Left lung (tissue), 10 donors: ENCODE data around the gene ZBTB14. TPM values are rescaled to one million over a fixed set of nuclear protein-coding genes. Genes with fewer than 3 reads are reported as not detected.

Experiments used
- ATAC-seq: fragments of 200-7000 bp; cut with Tn5 transposase; one replicate; pipeline ENCODE4 v1.9.1; 2020; ENCODE audit warnings: moderate library complexity
- DNase-seq, 4 donors: peaks; one replicate each; pipeline ENCODE4 v3.0.0-alpha.2; 2013 to 2020
- H3K27ac ChIP-seq, 2 donors: fragments of 200-600 bp; sonication (generic) in 1 of 2; one replicate each; pipeline versions ENCODE4 v1.5.0 to v1.8.0; 2020 to 2021
- H3K27me3 ChIP-seq, 2 donors: fragments of 200-600 bp; sonication (generic) in 1 of 2; one replicate each; pipeline versions ENCODE4 v1.5.0 to v1.8.0; 2020 to 2021
- H3K36me3 ChIP-seq, 2 donors: fragments of 200-600 bp; sonication (generic) in 1 of 2; one replicate each; pipeline versions ENCODE4 v1.5.0 to v1.8.0; 2020 to 2021
- H3K4me1 ChIP-seq, 2 donors: fragments of 200-600 bp; one replicate each; pipeline ENCODE4 v1.8.0; 2021
- H3K4me3 ChIP-seq, 2 donors: fragments of 200-600 bp; sonication (generic) in 1 of 2; one replicate each; pipeline versions ENCODE4 v1.5.0 to v1.8.0; 2020 to 2021; ENCODE audit warnings: mild to moderate bottlenecking in 1 of 2
- H3K9me3 ChIP-seq, 2 donors: fragments of 200-600 bp; sonication (generic) in 1 of 2; one replicate each; pipeline versions ENCODE4 v1.5.0 to v1.8.0; 2020 to 2021
- intact Hi-C, 2 donors: fragments of 100-400 bp; cut with DNase I; formaldehyde crosslinking; loops; one replicate each; pipeline versions ENCODE4 v1.11.2 to v1.14.2; 2022
- polyA plus RNA-seq, 6 donors: library from polyadenylated mRNA; unstranded; fragments of 120-200 nt; gene quantifications; one replicate each; pipeline ENCODE4 v1.2.1, GENCODE V29; 2013; ENCODE audit not compliant: insufficient read length in 6 of 6
- total RNA-seq, 2 donors: library from RNA; stranded (reverse); fragmentation: NEBNext Ultra II Directional; extraction: Animal tissue kit (Norgen Biotek cat#: 25700); gene quantifications; one replicate each; pipeline ENCODE4 v1.2.1, GENCODE V29; 2021
- TF ChIP-seq, protein P1 (sequence below), 2 donors: fragments of 200-600 bp; sonication (generic) in 1 of 2; IDR thresholded peaks; one replicate each; pipeline versions ENCODE4 v1.5.0 to v1.8.0; 2021; ENCODE audit warnings: antibody characterized with exemption in 2 of 2
- donor health status: DM: no; HTN: yes; CAD: no.
- donor health status: DM: no; HTN: no; CAD: no.

The ZBTB14 gene
- total and polyA plus RNA-seq, 8 donors = 8.7 to 22.5 (median 19.7) TPM

DNA sequence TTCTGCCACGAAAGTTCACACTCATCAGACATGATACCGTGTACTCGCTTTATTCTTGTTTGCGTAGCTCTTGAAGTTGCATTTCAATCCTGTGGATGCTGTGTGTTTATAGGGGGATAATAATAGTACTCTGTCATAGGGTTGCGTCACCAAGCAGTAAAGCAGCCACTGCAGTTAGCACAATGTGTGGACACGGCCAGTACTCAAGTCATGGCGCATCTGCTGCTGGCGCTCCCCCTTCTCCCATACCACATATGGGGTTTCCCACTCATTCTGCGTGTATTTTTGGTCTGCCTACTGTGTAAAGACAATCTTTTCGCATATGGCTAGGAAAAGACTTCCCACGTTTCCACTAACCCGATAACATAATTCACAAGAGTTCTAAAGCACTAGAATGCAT lies 2.1 kb upstream of the ZBTB14 start:
- no peak overlapping the region for H3K27ac ChIP-seq
- intact Hi-C loops = no loop called here

DNA sequence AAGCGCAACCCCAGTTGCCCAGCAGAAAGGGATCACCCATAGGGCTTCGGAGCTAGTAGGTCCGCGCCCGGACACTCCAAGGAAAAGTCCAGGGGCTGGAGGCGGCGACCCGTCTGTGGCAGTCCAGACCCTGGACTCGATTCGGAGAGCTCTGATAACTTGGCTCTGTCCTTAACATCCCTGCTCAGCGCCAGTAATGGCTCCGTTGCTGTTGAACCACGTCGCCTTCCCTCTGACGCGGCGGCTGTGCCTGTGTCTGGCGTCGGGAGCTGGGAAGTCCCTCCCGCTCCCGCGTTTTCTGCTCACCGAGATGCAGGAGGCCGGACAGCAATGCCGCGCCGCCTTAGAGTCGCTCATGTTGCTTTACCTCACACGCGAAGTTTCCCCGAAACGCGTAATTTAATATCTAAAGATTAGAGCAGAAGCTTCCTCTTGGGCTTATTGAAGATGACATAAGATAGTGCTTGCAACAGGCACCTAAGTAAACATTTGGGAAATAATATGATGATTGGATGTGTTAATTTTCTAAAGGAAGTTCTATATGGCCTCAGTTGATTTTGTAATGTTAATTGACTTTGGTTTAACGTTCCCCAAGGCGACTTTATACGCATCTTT lies 1.3 kb upstream of the ZBTB14 start:
- ATAC-seq (peak; percentile 49), DNase-seq (peak; percentile 78 to 94 (median 86))
- Histone ChIP-seq H3K4me3 (peak overlapping the region; percentile 67 to 73), H3K9me3 (no peaks in the 10 kb centered on the region), H3K4me1 (peaks cover 3 to 16% of the 10 kb centered on the region in 2 donors), H3K36me3 (peaks cover 0 to under 1% of the 10 kb centered on the region in 2 donors), H3K27ac (peak overlapping the region; percentile 97 to 98), H3K27me3 (peaks cover 5 to 8% of the 10 kb centered on the region in 2 donors)
- TF ChIP-seq, protein P1, sequence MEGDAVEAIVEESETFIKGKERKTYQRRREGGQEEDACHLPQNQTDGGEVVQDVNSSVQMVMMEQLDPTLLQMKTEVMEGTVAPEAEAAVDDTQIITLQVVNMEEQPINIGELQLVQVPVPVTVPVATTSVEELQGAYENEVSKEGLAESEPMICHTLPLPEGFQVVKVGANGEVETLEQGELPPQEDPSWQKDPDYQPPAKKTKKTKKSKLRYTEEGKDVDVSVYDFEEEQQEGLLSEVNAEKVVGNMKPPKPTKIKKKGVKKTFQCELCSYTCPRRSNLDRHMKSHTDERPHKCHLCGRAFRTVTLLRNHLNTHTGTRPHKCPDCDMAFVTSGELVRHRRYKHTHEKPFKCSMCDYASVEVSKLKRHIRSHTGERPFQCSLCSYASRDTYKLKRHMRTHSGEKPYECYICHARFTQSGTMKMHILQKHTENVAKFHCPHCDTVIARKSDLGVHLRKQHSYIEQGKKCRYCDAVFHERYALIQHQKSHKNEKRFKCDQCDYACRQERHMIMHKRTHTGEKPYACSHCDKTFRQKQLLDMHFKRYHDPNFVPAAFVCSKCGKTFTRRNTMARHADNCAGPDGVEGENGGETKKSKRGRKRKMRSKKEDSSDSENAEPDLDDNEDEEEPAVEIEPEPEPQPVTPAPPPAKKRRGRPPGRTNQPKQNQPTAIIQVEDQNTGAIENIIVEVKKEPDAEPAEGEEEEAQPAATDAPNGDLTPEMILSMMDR (IDR thresholded peaks at IDR 0.05) = no peak
- intact Hi-C loops = no loop called here

More for the DNA sequence above, 2.1 kb upstream of the ZBTB14 start:
- no peaks in the 10 kb centered on the region for H3K9me3 ChIP-seq
- H3K4me1 ChIP-seq = peaks cover 3 to 16% of the 10 kb centered on the region in 2 donors
- no peaks in the 10 kb centered on the region for H3K36me3 ChIP-seq
- TF ChIP-seq, protein P1 (IDR thresholded peaks at IDR 0.05) = no peak
- ATAC-seq (no peak), DNase-seq (no peak)
- peaks cover 5 to 15% of the 10 kb centered on the region in 2 donors for H3K27me3 ChIP-seq
- no peak overlapping the region for H3K4me3 ChIP-seq

DNA sequence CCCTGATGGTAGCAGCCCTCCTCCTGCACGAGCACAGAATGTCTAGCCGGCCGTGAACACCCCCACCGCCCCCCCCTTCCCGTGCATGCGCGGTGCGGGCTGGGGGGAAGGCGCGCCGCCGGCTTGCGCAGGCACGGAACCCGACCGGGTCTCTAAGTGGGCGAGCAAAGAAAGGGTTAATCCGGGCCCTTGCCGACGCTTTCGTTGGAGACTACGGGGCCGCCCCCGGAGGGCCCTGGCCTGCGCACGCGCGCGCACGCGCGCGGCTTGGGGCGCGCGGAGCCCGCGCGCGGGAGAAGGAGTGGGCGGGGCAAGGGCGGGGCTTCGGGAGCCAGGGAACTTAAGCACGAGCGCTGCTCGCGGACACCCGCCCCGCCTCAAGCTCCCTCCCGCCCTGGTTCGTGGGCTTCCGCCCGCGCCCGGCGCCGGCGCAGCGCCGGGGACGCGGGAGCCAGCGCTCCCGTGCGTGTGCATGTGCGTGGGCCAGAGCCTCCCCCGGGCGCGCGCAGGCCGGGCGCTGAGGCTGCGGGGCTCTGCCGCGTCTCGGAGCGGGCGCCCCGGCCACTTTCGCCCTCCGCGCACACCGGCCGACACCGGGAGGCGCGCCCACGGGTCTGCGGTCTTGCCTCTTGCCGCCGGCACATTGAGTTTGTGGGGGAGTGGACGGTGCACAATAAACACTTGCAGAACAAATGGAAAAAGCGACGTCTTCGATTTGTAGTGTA lies 617 bp upstream of the ZBTB14 start:
- intact Hi-C loops = no loop called here
- H3K4me1 ChIP-seq = peaks cover 3 to 16% of the 10 kb centered on the region in 2 donors
- TF ChIP-seq, protein P1 (IDR thresholded peaks at IDR 0.05) = no peak
- peak; percentile 96 to 99 (median 96) for DNase-seq
- H3K9me3 ChIP-seq = no peaks in the 10 kb centered on the region
- peaks cover 0 to 7% of the 10 kb centered on the region in 2 donors for H3K36me3 ChIP-seq
- peak; percentile 85 for ATAC-seq
- H3K4me3 ChIP-seq = peak overlapping the region; percentile 67 to 73
- H3K27me3 ChIP-seq = peaks cover 1 to 2% of the 10 kb centered on the region in 2 donors
- H3K27ac ChIP-seq = peak overlapping the region; percentile 97 to 98

DNA sequence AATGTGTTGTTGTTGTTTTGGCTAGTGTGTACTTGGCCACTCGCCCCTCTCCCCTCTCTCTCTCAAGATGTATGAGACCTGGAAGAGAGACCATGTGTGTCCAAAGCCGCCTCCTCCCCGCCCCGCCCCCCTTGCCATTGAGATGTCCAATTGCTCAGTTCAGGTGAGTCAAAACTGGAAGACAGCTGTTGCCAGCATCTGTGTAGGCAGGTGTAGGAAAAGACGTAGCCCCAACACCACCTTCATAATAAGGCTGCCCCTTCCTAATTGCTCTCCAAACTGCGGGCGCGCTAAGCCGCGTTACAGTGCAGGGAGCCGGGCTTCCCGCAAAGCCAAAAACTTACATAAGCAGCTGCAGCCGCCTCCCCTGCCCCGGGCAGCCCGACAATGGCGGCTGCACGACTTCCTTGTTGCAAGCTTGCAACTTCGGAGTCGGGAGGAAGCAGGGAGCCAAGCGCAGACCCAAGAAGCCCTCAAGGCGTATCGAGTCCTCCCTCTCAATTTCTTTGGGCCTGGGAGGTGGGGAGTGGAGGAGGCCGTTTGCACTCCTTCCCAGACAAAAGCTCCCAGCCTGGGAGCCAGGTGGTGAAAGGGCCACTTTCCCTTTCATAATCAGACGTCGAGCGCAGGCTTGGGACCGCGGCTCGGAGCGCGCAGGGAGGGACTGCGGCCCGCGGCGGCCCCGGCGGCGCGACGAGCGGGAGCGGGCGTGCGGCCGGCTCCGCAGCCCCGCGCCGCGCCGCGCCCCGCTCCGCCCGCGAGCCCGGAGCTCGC lies 882 bp downstream of the ZBTB14 start:
- TF ChIP-seq, protein P1 (IDR thresholded peaks at IDR 0.05) = no peak
- intact Hi-C loops = loop anchor here in 1 of 2 donors (5.0 kb wide), 1 partner anchor 57 kb away; no protein-coding TSS in a partner anchor

More for the DNA sequence above, 882 bp downstream of the ZBTB14 start:
- DNase-seq (peak; percentile 34 to 90 (median 70)), ATAC-seq (peak; percentile 2)
- peaks cover 3 to 16% of the 10 kb centered on the region in 2 donors for H3K4me1 ChIP-seq
- no peaks in the 10 kb centered on the region for H3K9me3 ChIP-seq
- peaks cover 0 to 21% of the 10 kb centered on the region in 2 donors for H3K36me3 ChIP-seq
- H3K27ac ChIP-seq = peak overlapping the region; percentile 97 to 98
- peak overlapping the region; percentile 69 to 73 for H3K4me3 ChIP-seq
- H3K27me3 ChIP-seq = no peaks in the 10 kb centered on the region
